LHCN-M2 (cell line): ENCODE measurements around the gene DTX4. TPM values are rescaled to one million over a fixed set of nuclear protein-coding genes. Genes with fewer than 3 reads are reported as not detected.
"Not testable (repeated sequence)": the region's sequence is repeated elsewhere in the genome, so short reads cannot be mapped to it uniquely, and the experiment has no call there.

Experiments
- DNase-seq: peaks from one replicate; pipeline ENCODE4 v3.0.0-alpha.2; 2012; ENCODE audit warnings: low read depth
- polyA plus RNA-seq: library from polyadenylated mRNA; unstranded; fragments of >200 nt; gene quantifications from one replicate; pipeline ENCODE4 v1.2.1, GENCODE V29; 2012; ENCODE audit warnings: missing spikeins
- total RNA-seq: library from RNA; depleted of rRNA; stranded (reverse); fragments of >200 nt; gene quantifications from 2 replicates; pipeline ENCODE4 v1.2.3, GENCODE V29; 2014; rRNA removed

DTX4 gene
- total RNA-seq: 0.38 and 1.2 TPM in 2 replicates
- polyA plus RNA-seq: 4.3 TPM

DNA sequence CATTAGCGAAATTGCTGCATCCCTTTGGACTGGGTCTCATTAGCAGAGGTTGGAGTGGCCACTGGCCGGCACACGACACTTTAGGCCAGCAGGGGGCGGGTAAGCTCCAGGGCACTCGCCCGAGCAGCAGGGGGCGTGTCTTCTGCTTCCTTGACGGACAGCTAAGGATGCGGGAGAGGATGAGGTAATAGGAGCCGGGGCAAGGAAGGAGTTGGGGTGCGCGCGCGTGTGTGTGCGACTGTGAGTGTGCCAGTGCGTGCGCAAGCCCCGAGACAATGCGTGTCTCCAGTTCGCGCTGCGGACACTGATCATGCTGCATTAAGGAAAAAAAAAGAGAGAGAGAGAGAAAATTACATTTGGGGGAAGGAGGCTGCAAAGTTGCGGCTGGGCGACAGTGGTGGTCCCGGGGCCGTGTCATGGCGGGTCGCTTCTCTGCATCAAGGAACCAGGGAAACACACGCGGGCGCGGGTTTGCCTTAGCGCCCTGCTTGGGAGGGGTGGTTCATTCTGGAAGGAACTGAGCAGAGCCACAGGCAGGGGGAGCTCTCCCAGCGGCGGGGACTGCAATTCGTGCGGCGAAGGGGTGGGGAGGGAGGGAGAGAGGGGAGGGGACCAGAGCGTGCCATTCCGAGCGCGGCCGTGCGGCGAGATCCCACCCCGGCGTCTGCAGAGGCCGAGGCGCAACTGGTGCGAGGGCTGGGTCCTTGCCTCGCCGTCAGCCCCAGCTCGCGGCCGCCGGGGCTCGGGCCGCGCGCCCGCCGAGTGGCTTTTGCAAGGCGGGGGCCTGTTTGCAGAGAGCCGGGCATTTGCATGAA lies at the start of gene DTX4:
Gene DTX4, plus strand, starts transcription at position 625 of the 815 bp plus-strand sequence. CDS start 464 bp downstream, outside the sequence.
- DNase-seq: peak; percentile 80

DNA sequence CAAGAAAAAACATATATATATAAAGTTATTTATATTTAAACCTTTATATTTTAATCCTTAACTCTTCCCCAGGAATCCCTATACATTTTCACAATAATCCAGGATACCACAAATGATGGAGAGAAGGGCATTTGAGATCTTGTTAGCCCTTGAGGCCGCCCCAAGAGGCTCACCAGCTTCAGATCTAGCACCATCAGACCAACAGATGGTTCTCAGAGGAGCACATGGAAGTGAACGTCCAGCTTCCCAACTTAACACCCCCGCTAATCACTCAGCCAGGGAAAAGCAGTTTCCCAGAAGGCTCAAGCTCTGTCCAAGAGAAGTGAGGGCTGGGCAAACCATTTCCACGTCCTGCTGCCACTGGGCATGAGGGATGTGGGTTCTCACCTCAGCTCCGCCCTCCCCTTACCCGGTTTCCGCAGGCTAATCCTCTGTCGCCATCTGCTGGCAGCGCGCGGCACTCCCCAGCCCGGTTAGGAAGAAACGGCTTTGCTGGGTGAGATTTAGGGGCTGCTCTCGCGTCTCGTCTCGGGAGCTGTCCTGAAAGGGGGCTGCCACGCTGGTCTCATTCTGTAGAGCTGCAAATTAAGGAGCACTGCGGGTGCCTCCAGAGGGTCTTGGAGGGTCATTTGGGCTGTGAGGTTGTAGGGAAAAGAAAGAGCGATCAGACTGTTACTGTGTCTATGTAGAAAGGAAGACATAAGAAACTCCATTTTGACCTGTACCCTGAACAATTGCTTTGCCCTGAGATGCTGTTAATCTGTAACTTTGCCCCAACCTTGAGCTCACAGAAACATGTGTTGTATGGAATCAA lies 36.1 kb upstream of the DTX4 start:
- DNase-seq: peak; percentile 71

DNA sequence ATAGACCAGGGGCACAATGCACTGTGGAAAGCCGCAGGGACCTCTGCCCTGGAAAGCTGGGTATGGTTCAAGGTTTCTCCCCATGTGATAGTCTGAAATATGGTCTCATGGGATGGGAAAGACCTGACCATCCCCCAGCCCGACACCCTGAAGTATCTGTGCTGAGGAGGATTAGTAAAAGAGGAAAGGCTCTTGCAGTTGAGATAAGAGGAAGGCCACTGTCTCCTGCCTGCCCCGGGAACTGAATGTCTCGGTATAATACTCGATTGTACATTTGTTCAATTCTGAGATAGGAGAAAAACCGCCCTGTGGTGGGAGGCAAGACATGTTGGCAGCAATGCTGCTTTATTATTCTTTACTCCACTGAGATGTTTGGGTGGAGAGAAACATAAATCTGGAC lies 35.4 kb upstream of the DTX4 start:
- not testable (repeated sequence) for DNase-seq

DNA sequence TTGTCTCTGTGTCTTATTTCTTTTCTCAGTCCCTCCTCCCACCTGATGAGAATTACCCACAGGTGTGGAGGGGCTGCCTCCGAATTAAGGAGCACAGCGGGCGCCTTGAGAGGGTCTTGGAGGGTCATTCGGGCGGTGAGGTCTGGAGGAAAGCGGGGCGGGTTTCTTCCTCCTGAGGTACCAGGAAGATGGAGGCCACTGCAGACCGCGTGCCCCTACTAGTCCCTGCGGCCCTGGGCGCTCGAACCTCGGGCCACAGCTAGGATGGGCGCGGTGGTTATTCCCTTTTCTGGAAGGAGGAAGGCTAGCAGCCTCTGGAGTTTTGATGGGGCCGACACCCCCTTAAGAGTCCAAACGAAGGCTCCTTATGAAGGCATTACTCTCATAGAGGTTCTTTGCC lies 34.7 kb upstream of the DTX4 start:
- DNase-seq: no peak

DNA sequence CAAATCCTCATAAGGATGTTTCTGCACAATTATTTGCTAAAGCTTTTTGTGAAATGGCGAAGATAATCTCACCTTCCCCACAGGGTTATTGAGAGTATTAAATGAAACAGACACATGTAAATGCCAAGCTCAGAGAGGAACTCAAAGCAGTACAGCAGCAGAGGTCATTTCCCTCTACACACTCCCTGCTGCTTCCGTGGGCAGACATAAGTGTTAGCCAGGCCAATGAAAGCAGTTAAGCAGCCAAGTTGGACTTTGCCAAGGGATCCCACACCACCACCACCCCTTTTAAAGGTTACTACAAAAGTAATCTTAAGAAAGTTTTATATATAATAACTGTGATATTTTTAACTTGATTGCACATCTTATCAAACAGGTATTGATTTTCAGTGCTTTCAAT lies 33.3 kb upstream of the DTX4 start:
- no peak for DNase-seq

DNA sequence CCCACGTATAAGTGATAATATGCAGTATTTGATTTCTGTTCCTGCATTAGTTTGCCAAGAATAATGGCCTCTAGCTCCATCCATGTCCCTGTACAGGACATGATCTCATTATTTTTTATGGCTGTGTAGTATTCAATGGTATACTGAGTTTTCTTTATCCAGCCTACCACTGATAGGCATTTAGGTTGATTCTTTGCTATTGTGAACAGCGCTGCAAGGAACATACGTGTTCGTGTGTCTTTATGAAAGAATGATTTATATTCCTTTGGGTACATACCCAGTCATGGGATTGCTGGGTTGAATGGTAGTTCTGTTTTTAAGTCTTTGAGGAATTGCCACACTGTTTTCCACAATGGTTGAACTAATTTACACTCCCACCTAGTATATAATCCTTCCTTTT lies 30.7 kb upstream of the DTX4 start:
- DNase-seq: no peak

DNA sequence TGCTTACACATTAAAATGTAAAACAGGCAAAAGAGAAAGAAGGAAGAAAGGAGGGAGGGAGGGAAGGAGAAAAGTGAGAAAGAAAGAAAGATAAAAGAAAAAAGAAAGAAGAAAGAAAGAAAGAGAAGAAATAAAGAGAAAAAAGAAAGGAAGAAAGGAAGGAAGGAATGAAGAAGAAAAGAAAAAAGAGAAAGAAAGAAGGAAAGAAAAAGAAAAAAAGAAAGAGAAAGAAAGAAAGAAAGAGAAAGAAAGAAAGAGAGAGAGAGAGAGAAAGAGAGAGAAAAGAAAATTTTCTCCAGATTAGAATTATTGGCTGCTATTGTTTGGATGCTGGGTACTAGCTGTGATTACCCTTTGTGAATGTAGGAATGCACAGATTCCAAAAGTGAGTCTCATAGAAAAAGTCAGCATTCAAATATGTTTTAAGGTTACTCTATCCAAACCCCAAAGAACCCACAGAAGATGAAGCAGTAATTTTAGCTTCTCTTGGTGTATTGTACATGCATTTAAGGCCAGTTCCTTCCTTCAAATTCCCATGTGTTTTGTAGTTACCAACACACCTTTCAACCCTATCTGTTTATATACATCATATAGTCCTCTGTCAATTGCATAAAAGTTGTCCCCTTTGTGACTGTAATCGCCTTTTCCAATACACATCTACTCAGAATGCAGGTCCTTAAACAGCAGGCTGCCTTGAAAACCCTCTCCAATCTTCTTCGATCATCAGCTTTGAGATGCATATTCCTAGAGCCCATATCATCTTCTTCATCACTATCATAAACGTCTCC lies 30.1 kb upstream of the DTX4 start:
- DNase-seq: peak; percentile 55

DNA sequence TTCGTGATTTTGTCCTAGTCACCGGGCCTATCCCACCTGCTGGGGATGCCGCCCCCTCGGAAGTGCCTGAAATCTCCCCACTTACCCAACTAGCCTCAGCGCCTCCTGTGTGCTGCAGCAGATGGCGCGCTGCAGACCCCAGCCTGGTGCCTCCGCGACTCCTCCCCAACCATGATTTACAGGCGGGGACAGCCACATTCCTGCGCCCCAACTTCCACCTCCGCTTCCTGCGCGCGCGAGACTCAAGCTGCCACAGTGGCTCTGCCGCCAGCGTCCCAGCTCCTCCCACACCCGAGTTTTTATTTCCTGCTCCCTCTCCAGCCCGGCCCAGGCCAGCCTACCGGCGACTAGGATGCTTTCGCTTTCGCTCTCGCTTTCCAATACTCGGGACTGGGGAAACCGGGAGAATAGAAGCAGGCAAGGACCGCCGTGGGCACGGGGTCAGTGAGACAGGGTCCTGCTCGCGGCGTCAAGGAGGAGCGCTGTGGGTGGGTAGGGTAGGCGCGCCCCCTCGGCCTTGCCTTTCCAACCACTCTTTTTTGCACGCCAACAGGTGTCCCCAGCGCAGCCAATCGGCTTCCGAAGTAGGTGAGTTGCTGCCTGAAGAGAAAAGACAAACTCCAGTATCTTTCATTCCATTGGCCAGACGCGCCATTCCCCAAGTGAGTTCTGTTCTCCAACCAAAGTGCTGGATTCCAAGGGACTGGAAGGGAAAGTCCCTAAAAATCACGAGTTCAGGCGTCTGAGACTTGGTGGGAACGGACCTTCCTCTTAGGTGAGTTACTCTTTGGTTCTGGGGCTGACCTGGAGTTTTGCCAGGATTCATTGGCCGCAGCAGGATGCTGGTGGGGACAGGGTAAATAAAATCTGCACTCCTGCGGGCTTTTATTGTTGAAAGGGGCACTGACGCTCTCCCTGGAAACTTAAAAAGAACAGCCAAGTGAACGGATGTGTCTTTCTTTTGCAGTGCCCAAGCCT lies 29.1 kb upstream of the DTX4 start, which contains the start of gene FAM111A:
Gene FAM111A, plus strand, starts transcription at position 327 of the 978 bp plus-strand sequence. CDS start 6,017 bp downstream, outside the sequence.
- DNase-seq: peak; percentile 87

DNA sequence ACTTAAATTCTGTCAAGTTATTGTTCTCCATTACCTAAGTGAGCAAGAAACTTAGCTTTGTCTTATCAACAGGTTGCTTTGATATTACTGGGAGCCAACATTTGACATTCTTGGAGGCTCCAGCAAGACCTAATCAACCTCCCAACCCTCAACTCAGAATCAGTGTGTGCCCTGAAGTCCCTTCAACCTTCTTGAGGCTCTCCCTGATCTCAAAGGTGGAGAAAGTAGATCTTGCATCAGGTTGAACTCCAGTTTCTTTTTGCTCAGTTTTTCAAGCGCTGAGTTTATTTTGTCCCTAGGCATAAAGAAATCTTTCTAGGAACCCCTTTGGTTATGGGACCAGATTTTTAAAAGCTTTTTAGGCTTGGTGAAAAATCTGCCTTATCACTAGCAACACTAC lies 27.8 kb upstream of the DTX4 start:
- peak; percentile 5 for DNase-seq

DNA sequence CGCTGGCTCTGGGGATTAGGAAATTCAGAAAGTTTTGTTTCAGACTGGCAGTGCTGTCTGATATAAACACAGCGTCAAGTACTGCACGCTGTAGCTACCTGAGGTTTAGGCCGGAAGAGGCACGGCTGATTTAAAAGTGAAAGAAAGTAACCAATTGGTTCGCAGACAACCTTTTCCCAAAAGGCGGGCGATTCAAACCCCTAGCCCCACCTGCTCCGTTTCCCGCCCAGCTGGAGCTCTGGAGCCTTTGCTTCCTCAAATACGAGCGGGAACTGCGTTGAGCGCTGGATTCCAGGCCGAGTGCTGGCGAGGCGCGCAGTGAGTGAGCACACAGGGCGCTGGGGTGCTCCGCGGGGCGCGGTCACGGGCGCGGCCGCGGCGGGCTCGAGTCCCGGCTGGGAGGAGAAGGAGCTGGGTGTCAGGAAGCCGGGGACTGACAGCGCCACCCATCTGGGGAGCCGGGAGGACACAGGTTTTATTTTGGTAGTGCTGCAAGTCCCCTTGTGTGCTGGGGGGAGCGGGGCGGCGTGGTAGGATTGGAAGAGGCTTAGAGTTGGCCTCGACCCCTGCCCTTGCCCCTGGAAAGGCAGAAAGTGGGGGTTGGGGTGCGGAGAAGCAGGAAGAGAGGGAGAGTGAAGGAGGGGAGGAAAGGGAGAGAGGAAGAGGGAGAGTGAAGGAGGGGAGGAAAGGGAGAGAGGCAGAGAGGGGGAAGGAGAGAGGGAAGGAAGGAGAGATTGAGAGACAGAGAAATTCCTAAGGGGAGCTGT lies 27.2 kb upstream of the DTX4 start:
- DNase-seq: peak; percentile 88

DNA sequence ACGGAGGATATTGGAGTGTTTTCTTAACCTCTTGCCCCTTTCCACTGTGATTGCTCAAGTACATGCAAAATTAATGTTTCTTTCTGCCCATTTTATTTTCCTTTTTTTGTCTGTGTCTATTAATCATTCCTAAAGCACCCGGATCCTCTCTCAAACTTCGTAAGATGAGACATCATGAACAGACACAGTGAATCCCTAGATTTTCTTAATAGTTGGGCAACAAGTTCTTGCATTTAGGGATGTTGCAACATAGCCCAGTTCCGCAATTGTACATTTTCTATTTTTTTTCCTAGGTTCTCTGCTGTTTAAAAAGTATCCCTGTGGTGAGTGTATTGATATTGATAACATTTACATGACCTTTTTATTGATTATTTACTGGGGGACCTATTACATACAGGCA lies 26.4 kb upstream of the DTX4 start:
- peak; percentile 69 for DNase-seq

DNA sequence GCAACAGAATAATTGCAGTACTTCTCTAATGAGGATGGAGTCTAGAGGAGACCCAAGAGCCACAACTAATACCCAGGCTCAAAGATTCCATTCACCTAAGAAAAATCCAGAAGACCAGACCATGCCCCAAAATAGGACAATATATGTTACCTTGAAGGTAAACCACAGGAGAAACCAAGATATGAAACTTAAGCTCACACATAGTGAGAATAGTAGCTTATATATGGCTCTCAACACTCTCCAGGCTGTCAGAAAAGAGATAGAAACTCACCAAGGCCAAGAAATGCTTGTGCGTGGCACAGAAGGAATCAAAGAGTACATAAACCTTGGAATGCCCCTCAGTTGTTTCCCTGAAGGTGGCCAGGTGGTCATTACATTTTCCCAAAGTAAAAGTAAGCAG lies 20.2 kb upstream of the DTX4 start:
- no peak for DNase-seq

DNA sequence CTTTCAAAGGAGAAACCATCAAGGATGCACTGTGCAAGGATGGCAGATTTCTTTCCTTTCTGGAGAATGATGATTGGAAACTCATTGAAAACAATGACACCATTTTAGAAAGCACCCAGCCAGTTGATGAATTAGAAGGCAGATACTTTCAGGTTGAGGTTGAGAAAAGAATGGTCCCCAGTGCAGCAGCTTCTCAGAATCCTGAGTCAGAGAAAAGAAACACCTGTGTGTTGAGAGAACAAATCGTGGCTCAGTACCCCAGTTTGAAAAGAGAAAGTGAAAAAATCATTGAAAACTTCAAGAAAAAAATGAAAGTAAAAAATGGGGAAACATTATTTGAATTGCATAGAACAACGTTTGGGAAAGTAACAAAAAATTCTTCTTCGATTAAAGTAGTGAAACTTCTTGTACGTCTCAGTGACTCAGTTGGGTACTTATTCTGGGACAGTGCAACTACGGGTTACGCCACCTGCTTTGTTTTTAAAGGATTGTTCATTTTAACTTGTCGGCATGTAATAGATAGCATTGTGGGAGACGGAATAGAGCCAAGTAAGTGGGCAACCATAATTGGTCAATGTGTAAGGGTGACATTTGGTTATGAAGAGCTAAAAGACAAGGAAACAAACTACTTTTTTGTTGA lies 19.5 kb upstream of the DTX4 start:
- DNase-seq: no peak

DNA sequence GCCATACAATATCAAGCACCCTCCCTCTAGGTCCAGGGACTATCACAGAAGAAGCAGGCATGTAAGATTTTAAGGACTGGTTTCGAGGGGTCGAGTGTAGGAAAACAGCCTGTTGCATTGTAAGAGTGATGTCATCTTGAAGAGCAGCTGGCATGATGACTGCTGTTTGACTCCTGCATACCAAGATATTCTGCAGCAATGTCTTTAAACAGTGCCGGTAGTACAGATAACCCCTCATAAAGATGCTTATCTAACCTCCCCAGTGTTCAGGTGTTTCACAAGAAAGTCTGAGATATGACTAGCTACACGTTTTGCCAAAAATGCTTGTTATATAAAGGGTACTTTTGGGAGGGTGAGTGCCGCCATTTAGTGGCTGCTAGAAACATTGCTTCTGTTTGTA lies 17.3 kb upstream of the DTX4 start:
- peak; percentile 36 for DNase-seq

DNA sequence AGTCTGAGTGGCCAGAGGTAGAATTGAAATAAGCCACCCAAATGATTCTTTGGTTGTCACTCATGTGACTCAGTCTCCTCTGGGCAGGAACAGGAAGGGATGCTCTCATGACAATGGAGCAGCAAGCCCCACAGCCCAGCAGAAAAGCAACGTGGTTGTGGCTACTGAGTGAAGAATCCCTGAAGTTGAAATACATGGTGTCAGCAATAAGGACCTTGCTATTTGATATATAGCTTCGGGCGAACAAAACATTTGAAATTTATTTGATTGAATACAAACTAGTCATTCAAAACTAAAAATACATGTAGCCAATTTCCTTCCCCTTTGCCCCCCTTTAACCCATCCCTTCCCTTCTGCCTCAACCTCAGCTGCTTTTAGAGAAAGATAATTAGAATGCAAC lies 14.5 kb upstream of the DTX4 start:
- DNase-seq: no peak

DNA sequence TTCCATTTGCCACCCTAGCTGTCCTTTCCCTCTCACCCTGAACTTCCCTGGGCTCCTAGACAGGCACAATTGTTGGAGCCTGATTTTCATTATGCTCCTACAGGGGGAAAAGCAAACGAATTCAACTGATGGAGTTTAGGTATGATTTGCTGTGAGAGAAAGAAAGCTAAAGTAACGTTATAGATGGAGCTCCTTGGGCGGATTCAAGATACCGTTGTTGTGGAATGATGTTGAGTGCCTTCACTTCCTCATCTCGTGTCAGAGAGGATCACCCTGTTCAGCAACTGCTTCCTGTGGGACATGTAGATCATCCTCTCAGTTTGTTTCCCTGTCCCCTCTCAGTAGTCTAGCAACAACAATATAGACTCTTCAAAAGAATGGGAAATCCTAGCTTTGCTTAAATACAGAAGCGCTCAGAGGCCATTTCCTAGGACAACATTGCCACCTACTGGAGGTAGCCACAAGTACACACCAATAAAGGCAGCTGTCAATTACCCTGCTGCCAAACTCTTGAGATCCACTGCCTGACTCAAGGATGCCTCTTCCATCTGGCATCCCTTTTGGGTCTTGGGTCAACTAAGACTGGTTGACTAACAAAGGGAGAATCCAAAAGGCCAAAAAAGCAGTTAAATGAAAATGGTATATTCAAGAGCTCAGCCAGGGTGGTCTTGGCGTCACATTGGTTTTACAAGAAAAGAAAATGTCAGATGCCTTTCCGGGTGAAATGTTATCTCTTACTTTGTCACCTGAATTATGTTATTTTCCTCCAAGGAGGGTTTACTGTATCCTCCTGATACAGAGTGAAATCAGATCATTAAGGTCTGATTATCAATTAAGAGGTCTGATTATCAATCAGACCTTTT lies 13.5 kb upstream of the DTX4 start:
- peak; percentile 74 for DNase-seq

DNA sequence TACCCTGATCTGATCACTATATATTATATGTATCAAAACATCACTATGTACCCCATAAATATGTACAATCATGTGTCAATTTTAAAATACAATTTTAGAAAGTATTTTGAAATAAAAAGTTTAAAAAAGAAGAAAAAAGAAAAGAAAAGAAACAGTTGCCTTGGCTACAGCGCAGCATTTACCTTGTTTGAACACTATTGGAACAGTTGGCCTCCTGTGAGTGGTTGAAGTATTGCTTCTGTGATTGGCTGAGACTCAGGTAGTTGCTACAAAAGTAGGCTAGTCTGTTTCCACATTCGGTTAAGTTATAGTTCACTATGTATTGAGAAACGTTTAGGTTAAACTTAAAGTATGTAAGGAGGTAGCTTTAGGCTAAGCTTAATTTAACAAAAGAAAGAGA lies 7.9 kb upstream of the DTX4 start:
- no peak for DNase-seq

DNA sequence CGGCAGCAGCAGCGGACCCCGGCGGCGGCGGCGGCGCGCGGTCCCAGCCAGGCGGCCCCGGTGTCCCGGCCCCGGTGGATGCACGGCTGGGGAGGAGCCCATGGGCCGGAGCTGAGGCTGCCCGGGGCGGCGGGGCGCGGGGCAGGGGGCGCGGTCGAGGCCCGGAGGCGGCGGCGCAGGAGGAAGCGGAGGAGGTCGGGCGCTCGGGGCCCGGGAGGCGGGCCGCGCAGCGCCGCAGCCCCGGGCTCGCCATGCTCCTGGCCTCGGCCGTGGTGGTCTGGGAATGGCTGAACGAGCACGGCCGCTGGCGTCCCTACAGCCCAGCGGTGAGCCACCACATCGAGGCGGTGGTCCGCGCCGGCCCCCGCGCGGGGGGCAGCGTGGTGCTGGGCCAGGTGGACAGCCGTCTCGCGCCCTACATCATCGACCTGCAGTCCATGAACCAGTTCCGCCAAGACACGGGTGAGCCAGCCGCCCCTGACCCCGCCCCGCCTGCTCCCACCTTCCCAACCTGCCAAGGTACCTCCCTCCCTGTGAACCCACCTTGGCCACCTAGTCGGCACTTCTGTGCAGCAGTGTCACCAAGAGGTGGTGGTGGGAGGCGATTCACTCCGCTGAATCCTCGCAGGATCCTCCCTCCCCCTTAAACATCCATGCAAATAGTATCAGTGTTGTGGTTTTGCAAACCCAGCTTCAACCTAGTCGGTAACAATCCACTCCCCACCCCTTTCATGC lies 580 bp downstream of the DTX4 start:
- no peak for DNase-seq
